NOMO-1 treated with dmso at 0.1 percent for 144 hours (cell line): ENCODE results near the gene ADAT3.
"Not testable (repeated sequence)": the region's sequence is repeated elsewhere in the genome, so short reads cannot be mapped to it uniquely, and the experiment has no call there.

Source experiments
- DNase-seq: peaks from one replicate; lab custom pipeline; 2025; ENCODE audit not compliant: unreplicated experiment; lab: John Stamatoyannopoulos, UW

The ADAT3 gene

DNA sequence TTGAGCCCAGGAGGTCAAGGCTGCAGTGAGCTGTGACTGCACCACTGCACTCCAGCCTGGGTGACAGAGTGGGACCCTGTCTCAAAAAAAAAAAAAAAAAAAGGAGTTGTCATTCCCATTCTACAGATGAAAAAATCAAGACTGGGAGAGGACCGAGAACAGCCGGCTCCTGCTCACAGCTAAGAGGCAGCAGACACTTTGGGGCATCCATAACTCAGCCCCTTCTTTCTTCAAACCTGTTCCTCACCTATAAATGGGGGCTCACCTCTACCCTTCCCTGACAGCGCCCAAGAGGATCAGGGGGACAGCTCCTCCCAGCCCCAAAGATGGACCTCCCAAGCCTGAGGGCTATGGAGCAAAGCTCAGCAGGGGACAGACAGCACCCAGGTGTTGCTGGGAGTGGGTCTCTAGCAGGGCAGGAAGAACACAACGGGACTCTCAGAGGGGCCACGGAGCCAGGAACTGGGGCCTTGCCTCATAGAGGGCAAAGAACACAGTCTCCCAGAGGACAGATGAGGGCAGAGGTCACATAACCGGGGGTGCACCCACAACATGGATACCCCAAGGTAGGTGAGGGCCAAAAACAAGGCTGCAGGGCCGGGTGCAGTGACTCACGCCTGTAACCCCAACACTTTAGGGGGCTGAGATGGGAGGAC lies 38.4 kb upstream of the ADAT3 start:
- no peak for DNase-seq

DNA sequence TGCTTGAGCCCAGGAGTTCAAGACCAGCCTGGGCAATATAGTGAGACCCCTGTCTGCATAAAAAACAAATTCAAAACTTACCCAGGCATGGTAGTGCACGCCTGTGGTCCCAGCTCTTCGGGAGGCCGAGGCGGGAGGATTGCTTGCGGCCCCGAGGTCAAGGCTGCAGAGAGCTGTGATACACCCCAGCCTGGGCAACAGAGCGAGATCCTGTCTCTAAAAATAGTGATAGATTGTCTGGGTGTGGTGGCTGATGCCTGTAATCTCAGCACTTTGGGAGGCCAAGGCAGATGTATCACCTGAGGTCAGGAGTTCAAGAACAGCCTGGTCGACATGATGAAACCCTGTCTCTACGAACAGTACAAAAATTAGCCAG lies 37.9 kb upstream of the ADAT3 start:
- no peak for DNase-seq

DNA sequence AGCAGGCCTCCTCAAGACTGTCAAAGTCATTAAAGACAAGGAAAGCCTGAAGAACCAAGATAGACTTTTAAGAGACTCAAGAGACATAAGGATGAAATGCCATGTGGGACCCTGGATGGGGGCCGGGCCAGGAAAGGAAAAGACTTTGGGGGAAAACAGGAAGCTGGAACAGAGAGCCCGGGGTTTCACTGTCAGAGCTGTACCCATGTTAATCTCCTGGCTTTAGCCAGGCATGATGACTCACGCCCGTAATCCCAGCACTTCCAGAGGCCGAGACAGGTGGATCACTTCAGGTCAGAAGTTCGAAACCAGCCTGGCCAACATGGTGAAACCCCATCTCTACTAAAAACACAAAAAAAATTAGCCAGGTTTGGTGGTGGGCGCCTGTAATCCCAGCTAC lies 36.2 kb upstream of the ADAT3 start:
- DNase-seq, result no peak

DNA sequence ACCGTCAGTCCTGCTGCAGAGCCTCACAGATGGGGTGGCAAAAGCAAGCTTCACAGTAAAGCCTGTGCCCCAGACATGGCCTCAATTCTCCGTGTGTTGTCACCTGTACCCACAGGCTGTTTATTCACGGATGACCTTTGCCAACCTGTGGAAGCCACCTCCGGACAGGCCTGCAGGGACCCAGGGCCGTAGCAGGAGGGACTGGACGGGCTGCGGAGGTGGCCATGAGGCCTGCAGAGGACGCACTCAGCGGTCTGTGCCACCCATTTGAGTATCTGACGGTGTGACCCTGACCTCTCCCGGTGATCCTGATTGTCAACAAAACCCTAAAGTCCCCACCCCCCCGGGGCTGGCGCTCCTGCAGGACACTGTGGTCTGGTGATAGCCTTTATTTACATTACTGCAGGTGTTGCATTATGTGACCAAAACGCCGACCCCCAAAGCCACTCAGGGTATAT lies 34.0 kb upstream of the ADAT3 start:
- no peak for DNase-seq

DNA sequence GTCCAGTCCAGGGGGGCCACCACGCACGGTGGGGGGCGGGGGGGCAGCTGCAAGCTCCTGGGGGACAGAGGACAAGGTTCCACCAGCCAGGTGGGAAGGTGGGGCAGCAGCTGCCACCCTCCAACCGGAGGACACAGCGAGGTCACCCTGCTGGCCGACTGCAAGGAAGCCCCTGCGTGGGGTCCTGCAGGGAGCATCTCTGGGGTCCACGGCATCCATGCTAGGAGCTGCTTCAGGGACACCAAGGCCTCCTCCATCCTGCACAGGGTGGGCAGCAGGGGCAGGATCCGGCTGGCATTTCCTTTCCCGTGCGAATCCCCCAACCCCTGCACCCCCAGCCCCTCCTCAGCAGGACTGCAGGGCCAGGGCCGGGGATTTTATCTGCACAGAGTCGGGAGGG lies 33.6 kb upstream of the ADAT3 start:
- no peak for DNase-seq

DNA sequence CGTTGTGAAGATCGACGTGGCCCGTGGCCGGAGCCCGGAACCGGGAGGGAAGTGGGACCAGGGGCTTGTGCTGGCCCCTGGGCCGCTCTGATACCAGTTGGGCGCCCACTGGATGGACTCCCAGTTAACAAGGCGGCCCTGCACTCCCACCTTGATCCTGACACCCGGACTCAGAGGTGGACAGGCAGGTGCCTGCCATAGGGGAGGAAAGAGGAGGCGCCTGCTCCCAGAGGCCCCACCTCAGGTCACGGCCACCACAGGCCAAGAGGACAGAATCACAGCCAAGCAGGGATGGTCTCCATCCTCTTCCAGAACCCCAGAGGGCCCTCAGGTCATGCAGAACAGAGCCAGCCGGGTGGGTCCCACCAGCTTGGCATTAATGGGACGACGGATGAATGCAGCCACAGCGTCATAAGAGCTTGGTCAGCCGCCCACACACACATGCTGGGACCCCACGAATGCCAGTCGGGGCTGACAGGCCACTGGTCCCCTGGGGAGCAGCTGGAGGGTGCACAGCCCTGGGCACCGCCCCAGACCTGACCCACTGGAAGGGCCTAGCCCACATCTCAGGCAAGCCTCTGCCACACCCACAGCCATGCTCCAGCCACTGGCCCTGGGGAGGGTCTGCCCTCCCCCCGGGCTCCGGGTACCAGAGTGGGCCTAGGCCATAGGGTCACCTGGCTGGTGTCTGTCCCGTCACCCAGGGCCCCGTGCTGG lies 32.2 kb upstream of the ADAT3 start:
- no peak for DNase-seq

DNA sequence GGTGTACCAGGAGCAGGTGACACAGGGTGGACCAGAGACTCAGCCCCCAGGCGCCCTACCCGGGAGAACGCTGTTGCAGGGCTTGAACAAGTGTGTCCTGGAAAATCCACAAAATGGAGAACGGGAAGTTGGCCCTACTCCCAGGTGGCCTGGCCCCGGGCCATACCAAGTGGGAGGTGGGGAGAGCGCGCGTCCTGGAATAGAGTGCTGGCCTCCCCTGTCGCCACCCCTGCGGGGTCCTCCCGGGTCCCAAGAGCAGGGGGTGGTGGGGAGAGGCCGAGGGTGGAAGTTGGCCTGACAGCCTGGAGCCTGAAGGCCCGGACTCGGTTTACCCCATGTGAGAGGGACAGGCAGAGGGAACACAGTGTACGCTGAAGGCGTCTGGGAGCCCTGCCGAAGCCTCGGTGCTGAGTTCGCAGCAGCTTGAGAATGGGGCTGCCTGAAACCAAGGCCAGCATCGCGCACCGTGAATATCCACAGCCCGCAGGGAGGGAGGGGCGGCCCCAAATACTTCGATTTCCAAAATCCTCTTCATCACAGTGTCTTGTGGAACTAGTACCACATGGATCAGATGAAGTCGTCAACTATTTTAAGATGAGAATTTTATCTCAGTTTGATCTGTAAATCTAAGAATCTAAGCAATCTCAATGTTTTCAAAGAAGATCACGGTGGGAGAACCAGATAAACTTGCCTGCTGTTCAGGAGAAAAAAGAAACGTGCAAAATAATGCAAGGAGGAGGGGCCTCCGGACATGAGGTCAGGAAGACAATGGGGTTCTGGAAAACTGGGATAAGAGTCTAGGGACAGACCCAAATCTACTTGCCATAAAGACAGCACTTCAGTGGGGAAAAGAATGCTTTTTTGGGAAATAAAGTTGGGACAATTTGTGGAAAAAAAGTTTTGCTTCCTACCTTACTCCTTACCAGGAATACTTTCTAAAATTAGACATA lies 31.4 kb upstream of the ADAT3 start:
- no peak for DNase-seq

DNA sequence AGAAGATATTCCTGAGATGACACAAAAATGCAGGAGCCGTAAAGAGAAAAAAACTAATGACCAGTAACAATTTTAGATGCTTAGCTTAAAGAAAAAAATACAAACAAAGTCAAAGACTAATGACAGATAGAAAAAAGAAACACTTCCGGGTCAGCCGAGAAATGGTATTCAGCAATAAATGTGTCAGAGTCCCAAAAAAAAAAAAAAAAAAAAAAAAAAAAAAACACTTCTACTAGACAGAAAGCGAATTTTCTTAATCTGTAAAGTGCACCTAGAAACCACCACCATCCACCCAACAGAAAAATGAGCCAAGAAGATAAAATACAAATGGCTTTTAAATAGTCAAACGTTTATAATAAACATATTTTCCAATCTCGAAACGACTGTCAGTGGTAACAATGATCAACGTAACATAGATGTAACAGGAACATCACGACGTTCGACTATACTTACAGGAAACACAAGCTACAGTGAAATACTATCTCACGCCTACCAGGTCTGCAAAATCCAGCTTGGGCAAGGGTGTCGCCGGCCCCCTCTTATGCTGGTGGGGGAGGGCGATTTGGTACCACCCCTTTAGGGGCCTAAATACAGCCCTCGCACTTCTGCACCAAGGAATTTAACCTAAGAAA lies 30.5 kb upstream of the ADAT3 start:
- no peak for DNase-seq

DNA sequence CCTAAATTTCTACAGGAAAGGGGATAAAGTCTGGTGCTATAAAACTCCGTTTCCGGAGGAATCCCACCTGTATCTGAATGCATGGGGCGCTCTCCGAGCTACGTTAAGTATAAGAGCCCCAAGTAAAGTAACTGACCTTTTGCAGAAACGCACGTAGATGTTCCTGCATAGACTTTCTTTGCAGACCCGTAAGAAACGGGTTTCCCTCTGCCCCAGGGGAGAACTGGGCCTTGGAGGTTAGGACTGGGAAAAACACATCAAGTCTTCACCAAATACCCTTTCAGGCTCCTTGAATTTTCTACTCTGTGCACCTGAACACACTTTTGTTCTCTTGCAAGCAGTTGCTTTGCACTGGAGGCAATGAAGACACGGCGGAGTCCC lies 29.9 kb upstream of the ADAT3 start:
- not testable (repeated sequence) for DNase-seq

DNA sequence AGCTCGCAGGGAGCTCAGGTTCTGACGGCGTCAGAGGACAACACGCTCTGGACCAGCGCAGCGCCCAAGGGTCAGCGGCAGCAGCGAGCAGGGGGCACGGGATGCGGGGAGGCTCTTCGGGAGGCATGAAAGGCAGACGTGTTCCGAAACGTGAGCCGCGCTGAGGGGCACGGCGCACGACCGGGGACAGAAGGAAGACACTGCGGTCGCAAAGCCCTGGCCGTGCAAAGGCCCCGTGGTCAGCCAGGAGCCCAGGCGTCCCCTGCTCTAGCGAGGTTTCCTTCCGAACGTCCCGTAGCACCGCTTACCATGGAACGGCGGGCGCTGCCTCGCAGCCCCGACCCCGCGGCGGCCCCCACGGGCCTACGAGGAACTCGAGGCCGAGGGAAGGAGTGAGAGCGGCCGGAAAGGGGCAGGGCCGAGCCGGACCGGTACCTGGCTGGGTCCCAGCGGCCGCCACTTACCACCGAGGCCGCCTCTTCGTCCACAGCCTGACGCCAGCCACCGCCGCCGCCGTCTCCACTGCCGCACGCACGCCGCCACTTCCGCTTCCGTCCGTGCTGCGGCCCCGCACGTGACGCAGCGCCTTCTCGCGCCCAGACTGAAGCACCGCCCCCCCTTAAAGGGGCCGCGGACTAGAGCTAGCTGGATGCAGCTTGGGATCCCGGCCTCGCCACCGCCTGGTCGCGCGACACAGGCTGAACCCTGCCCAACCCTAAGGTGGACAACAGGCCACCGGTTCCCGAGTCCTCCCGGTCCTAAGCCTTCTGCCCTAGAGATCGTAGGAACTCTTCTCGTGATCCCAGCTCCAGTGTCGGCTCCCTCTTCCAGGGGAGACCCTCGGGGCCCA lies 29.3 kb upstream of the ADAT3 start:
- DNase-seq, result peak; percentile 94

DNA sequence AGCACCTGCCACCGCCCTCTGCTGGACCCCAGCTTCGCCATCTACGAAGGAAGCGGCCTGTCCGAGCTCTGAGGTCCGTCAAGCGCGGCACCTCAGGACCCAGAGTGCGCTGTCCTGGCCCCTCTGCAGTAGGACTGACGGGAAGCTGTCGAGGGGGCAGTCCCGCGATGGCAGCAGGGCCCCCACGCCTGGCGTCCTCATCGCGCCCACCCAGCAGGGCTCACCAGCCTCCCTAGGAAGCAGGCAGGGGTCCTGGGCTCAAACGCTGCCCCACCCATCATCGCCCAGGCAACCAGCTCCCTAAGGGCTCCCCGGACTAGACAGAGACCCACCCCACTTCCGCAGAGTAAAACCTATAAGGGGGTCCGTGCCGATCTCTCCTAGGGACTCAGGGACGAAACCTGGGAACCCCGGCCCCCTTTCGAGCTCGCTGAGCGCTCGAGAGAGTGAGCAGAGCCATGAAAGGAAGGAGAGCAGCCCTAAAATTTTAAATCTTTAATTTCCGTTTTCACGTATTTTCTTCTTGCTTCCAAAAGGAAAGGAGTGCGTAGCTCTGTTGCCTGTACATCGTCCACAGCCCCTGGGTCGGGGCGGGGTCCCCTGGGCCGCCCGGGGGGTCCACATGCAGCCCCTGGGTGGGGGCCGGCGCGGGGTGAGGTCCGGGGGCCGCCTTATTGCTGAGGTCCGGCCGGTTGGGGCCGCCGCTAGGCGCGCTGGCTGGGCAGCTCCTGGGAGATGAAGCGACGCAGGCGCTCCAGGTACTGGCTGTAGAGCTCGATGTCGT lies 28.5 kb upstream of the ADAT3 start:
- not testable (repeated sequence) for DNase-seq

DNA sequence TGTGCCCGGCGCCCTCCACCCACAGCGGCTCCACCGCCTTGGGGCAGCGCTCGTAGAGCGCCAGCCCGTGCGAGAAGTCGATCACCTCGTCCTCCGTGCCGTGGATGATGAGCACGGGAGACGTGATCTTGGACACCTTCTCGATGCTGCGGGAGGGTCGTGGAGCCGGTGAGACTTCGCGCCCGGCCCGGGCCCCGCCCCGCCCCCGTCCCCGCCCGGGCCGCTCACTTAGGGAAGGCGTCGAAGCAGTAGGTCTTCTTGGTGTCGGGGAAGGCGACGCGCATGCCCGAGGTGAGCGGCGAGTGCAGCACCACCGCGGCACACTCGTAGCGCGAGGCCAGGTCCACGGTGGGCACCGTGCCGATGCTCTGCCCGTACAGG lies 27.9 kb upstream of the ADAT3 start:
- DNase-seq, result not testable (repeated sequence)

DNA sequence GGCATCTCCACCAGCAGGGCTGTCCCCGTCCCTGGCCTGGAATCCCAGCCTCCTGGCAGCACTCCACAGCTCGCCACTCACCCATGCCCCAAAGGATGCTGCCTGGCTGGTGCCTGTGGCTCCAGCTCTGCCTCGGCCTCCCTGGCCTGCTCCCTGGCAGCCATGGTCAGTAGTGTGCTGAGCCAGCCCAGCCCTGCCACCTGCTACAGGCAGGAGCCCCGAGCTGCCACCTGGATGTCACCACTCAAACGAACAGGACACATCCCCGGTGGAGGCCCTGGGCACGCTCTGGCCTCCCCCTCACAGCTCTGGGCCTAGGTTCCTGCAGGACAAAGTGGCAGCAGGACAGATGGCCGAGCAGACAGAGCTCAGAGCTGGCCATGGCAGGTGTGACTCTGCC lies 26.6 kb upstream of the ADAT3 start:
- DNase-seq, result not testable (repeated sequence)

DNA sequence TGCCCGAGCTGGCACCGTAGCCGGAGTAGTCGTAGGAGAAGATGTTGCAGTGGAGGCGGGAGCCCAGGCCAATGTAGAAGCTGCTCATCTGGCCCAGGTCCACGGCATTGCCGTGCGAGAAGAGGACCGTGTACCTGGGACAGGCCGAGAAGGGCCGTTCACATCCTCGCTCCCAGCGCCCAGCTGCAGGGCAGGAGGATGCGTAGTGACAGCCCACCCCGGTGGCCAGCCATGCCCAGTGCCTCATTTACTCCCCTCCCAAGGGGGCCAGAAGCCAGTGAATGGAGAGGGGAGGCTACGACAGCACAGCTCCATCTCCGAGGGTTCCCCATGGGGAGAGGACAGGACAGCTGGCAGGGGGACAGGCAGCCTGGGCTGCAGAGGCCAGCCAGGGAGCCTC lies 25.2 kb upstream of the ADAT3 start:
- DNase-seq, result not testable (repeated sequence)

DNA sequence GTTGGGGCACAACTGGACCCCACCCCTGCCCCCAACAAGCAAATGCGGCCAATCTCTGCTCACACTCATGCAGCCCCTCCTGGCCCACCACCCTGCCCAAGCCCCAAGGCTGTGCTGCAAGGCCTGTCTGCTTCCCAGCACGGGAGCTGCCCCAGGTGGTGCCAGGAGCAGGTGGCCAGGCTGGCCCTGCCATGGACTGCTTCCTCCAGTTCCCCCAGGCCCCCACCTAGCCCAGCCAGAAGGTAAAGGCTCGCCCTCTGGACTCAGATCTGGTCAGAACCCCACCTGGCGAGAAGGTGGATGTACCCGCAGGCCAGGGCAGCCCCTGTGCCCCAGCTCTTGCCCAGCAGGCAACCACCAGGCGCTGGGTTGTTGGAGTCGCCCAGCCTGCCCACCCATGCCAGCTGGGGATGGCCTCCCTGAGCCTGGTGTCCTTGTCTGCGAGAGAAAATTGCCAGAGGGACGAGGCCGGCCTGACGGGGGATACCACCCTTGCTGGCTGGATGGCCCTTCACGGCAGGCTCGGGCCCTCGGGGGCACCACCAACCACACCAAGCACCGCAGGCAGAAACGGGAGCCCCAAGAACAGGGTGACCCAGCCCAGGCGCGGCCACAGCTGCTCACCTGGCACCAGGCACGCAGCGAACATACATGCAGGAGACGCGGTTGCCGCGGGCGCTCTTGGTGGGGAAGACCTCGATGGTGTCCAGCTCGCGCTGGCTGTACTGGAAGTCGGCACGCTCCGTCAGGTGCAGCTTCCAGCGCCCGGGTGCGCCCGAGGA lies 24.4 kb upstream of the ADAT3 start:
- DNase-seq, result no peak

DNA sequence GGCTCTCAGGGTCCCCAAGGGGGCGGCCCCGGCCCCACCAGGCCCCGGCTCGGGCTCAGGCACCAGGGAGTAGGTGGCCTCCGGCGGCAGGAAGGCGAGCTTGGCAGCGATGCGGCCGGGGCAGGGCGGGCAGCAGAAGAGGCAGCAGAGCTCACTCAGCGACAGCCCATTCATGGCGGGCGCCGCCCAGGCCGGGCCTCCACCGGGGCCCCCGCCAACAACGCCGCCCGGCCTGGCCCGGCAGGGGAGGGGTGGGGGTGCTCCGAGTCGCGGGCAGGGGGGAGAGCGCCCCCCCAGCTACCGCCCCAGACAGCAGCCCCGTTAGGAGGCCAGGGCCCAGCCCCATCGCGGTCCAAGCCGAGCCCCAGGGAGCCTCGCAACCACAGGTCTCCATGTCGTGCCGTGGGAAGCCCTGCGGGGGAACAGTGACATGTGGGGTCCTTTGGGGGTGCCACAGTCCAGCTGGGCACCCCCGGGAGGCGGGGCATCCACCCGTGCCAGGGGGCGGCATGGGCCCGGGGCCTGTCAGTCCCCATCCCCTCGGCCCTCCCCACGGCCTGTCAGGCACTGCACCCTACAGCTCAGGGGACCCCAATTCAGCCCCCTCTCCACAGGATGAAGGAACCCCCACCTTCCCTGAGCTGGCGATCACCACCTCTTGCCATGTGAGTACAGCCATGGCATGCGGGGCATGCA lies 23.7 kb upstream of the ADAT3 start:
- DNase-seq, result not testable (repeated sequence)

DNA sequence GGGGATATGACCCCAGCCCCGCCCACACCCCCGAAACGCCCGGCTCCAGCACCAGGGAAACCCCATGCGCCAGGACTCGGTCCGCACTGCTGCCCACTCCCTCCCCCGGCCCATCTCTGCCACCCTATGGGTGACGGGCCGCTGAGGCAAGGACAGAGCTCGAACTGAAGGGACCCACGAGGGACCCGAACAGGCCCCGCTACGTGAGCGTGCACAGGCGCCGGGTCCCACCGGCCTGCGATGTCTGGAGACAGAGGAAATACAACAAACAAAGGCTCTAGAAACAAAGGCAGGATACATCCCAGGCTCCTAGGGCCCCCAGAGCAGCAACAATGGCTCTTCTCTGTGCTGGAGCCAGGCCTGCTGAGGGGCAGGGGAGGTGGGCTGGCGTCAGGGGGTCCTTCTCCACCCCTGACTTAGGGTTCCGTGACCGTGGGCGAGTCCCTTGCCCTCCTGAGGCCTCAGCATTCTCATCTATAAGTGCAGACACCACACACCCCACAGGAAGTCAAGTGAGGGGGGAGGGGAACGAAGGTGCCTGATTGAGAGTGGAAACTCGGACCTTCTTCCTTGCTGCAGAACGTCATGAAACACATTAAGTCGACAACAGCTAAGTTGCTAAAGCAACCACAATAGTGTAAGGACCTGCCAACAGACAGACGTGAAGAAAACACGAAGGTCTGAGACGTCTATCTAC lies 23.0 kb upstream of the ADAT3 start:
- no peak for DNase-seq
